Loucy (cell line): ENCODE measurements around the gene RIT2.

Experiments used
- H2AFZ ChIP-seq: fragments of 200-600 bp; sonication (generic); 2 replicates; pipeline ENCODE4 v1.6.0; 2016; ENCODE audit warnings: antibody characterized with exemption, mild to moderate bottlenecking, low read length, moderate library complexity
- H3F3A ChIP-seq: fragments of 200-600 bp; 2 replicates; pipeline ENCODE4 v1.6.0; 2016; ENCODE audit warnings: antibody characterized with exemption, low read depth, mild to moderate bottlenecking
- H3K27me3 ChIP-seq: fragments of 200-600 bp; sonication (generic); 2 replicates; pipeline ENCODE4 v1.6.1; 2014; ENCODE audit warnings: low read length, mild to moderate bottlenecking; ENCODE audit not compliant: insufficient read depth, poor library complexity, severe bottlenecking
- H3K36me3 ChIP-seq: fragments of 200-600 bp; sonication (generic); 2 replicates; pipeline ENCODE4 v1.6.1; 2016; ENCODE audit warnings: low read length; ENCODE audit not compliant: insufficient read depth
- H3K4me1 ChIP-seq: fragments of 200-600 bp; sonication (generic); 2 replicates; pipeline ENCODE4 v1.5.1; 2014; ENCODE audit warnings: low read length, mild to moderate bottlenecking; ENCODE audit not compliant: insufficient read depth, poor library complexity, severe bottlenecking
- H3K4me2 ChIP-seq: fragments of 200-600 bp; sonication (generic); 2 replicates; pipeline ENCODE4 v1.6.0; 2014; ENCODE audit warnings: antibody characterized with exemption, low read length, low read depth, mild to moderate bottlenecking; ENCODE audit not compliant: poor library complexity, severe bottlenecking
- H3K4me3 ChIP-seq: fragments of 200-600 bp; sonication (generic); 2 replicates; pipeline ENCODE4 v1.5.1; 2014; ENCODE audit warnings: low read length, mild to moderate bottlenecking, mixed read lengths; ENCODE audit not compliant: poor library complexity, severe bottlenecking
- H3K79me2 ChIP-seq: fragments of 200-600 bp; sonication (generic); 2 replicates; pipeline ENCODE4 v1.6.1; 2014; ENCODE audit warnings: low read length; ENCODE audit not compliant: insufficient read depth
- H3K9ac ChIP-seq: fragments of 200-600 bp; sonication (generic); 2 replicates; pipeline ENCODE4 v1.6.0; 2014; ENCODE audit warnings: mild to moderate bottlenecking, low read depth, low read length, moderate library complexity; ENCODE audit not compliant: poor library complexity, severe bottlenecking
- H3K9me2 ChIP-seq: fragments of 200-600 bp; sonication (generic); replicated peaks from 2 replicates; pipeline ENCODE4 v1.6.1; 2016; ENCODE audit warnings: low read depth, low read length, mixed read lengths
- H3K9me3 ChIP-seq: fragments of 200-600 bp; sonication (generic); 2 replicates; pipeline ENCODE4 v1.6.1; 2014; ENCODE audit warnings: mild to moderate bottlenecking, antibody characterized with exemption, low read length, low read depth; ENCODE audit not compliant: insufficient read depth
- H4K20me1 ChIP-seq: fragments of 200-600 bp; sonication (generic); 2 replicates; pipeline ENCODE4 v1.6.0; 2014; ENCODE audit warnings: antibody characterized with exemption, low read length, mild to moderate bottlenecking; ENCODE audit not compliant: insufficient read depth, poor library complexity, severe bottlenecking
- EZH2phosphoT487 ChIP-seq: fragments of 200-600 bp; IDR thresholded peaks from 2 replicates; pipeline ENCODE4 v1.6.1; 2018; ENCODE audit warnings: antibody characterized with exemption, mild to moderate bottlenecking, moderate library complexity, borderline replicate concordance
- TF ChIP-seq, protein P1 (sequence below): fragments of 200-600 bp; sonication (generic); conservative IDR thresholded peaks from 2 replicates; pipeline ENCODE4 v1.5.1; 2014; ENCODE audit warnings: mild to moderate bottlenecking, antibody characterized with exemption, low read length

Gene RIT2

DNA sequence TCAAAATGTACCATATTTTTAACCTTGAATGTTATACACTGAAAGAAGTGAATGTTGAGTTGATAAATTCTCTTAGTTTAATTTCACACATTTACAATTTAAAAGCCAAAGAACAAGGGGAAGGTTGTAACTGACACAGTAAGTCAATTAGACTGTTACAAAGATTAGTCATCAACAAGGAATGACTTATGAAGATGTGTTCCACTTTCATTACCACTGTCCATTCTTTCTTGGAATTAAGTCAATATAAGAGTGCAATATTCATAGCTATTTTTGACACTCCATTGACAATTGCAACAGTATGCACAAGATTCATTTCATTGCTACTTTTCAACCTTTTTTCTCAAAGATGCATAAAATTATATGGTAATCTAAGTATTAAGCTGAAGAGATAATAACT is 291.3 kb downstream of the RIT2 start:
- Histone ChIP-seq H3K4me3 (no peak overlapping the region), H4K20me1 (no peaks in the 10 kb centered on the region), H3K9me3 (no peaks in the 10 kb centered on the region; the same call in 1 of the 2 replicates), H3F3A (no peaks in the 10 kb centered on the region), H3K4me1 (no peaks in the 10 kb centered on the region), H3K9me2 (no peaks in the 10 kb centered on the region), H2AFZ (no peak overlapping the region), H3K4me2 (no peak overlapping the region), H3K27me3 (no peaks in the 10 kb centered on the region), H3K9ac (no peak overlapping the region), H3K79me2 (no peaks in the 10 kb centered on the region), H3K36me3 (no peaks in the 10 kb centered on the region)
- TF ChIP-seq, protein P1, sequence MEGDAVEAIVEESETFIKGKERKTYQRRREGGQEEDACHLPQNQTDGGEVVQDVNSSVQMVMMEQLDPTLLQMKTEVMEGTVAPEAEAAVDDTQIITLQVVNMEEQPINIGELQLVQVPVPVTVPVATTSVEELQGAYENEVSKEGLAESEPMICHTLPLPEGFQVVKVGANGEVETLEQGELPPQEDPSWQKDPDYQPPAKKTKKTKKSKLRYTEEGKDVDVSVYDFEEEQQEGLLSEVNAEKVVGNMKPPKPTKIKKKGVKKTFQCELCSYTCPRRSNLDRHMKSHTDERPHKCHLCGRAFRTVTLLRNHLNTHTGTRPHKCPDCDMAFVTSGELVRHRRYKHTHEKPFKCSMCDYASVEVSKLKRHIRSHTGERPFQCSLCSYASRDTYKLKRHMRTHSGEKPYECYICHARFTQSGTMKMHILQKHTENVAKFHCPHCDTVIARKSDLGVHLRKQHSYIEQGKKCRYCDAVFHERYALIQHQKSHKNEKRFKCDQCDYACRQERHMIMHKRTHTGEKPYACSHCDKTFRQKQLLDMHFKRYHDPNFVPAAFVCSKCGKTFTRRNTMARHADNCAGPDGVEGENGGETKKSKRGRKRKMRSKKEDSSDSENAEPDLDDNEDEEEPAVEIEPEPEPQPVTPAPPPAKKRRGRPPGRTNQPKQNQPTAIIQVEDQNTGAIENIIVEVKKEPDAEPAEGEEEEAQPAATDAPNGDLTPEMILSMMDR, result no peak
- no peak for TF ChIP-seq EZH2phosphoT487

DNA sequence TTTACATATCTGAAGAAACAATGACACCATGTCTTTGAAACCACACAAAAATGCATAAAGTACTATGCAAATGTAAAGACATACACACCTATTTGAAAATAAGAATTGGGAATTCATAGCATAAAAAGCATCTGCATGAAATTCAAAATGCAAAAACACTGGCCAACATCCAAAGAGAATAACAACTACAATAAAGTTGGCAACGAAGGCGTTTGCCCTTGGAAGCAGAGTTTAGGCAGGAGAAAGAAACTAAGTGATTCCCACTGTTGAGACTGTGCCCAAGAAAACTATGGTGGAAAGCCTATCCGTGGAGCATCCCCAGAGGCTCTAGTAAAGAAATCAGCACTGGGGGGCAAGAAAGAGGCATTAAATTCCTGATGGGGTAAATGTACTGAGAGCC is 292.8 kb downstream of the RIT2 start:
- no peak overlapping the region for H3K9ac ChIP-seq
- H3K9me3 ChIP-seq, result no peaks in the 10 kb centered on the region
- no peaks in the 10 kb centered on the region for H3K36me3 ChIP-seq
- no peaks in the 10 kb centered on the region for H3F3A ChIP-seq
- no peaks in the 10 kb centered on the region for H3K27me3 ChIP-seq
- TF ChIP-seq EZH2phosphoT487, result no peak
- TF ChIP-seq, protein P1, result no peak
- H2AFZ ChIP-seq, result no peak overlapping the region
- H3K4me3 ChIP-seq, result no peak overlapping the region
- no peaks in the 10 kb centered on the region for H3K79me2 ChIP-seq
- H3K4me2 ChIP-seq, result no peak overlapping the region
- H3K9me2 ChIP-seq, result no peaks in the 10 kb centered on the region
- H4K20me1 ChIP-seq, result no peaks in the 10 kb centered on the region
- H3K4me1 ChIP-seq, result no peaks in the 10 kb centered on the region

DNA sequence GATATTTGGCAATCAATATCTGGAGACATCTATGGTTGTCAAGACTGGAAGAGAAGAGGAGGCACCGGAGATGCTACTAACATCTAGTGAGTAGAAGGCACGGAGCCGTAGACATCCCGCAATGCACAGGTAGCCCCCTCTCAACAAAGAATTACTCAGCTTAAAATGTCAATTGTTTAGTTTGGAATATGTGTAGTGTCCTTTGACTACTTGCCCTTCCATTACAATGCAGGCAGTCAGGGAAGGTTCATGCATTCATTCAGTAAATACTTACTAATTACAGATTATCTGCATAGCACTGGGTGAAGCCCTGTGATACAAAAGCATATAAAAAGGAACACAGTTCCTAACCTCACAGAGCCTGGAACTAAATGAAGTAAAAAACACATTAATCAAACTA is 294.0 kb downstream of the RIT2 start:
- H3K4me2 ChIP-seq, result no peak overlapping the region
- no peaks in the 10 kb centered on the region for H3F3A ChIP-seq
- H3K4me1 ChIP-seq, result no peaks in the 10 kb centered on the region
- no peaks in the 10 kb centered on the region for H3K36me3 ChIP-seq
- no peak overlapping the region for H3K9ac ChIP-seq
- H3K9me2 ChIP-seq, result 0 out of 2 replicates have a peak, but pooled peaks cover 6% of the 10 kb centered on the region
- H4K20me1 ChIP-seq, result no peaks in the 10 kb centered on the region
- H2AFZ ChIP-seq, result no peak overlapping the region
- H3K79me2 ChIP-seq, result no peaks in the 10 kb centered on the region
- no peak overlapping the region for H3K4me3 ChIP-seq
- no peaks in the 10 kb centered on the region for H3K9me3 ChIP-seq
- TF ChIP-seq, protein P1, result no peak
- TF ChIP-seq EZH2phosphoT487, result no peak
- no peaks in the 10 kb centered on the region for H3K27me3 ChIP-seq
